Suppressor macrophage treated with lipopolysaccharide for 4 hours (primary cell): Measurements from ENCODE around the gene FRMPD4.

Source experiments
- DNase-seq: peaks from one replicate; pipeline ENCODE4 v3.0.0-alpha.2; 2020

FRMPD4 gene

GRCh38 chrX:12307961-12308360 lies 169.7 kb downstream of the FRMPD4 start:
- DNase-seq: no peak

GRCh38 chrX:12308420-12308819 lies 170.1 kb downstream of the FRMPD4 start:
- no peak for DNase-seq

- no peak for DNase-seq
Measured at GRCh38 chrX:12309040-12309743, 170.9 kb downstream of the FRMPD4 start.

- no peak for DNase-seq
Measured at GRCh38 chrX:12309744-12310076, 171.4 kb downstream of the FRMPD4 start.

- DNase-seq: no peak
Measured at GRCh38 chrX:12314651-12315050, 176.4 kb downstream of the FRMPD4 start.

- DNase-seq: no peak
Measured at GRCh38 chrX:12315526-12315925, 177.3 kb downstream of the FRMPD4 start.

GRCh38 chrX:12319003-12319519 lies 180.8 kb downstream of the FRMPD4 start:
- DNase-seq: no peak

GRCh38 chrX:12319992-12320391 lies 181.7 kb downstream of the FRMPD4 start:
- DNase-seq: no peak

- no peak for DNase-seq
Measured at GRCh38 chrX:12322031-12322430, 183.8 kb downstream of the FRMPD4 start.

GRCh38 chrX:12325171-12325570 lies 186.9 kb downstream of the FRMPD4 start:
- DNase-seq: no peak

- DNase-seq: no peak
Measured at GRCh38 chrX:12327836-12328235, 189.6 kb downstream of the FRMPD4 start.

GRCh38 chrX:12329476-12329875 lies 191.2 kb downstream of the FRMPD4 start:
- no peak for DNase-seq

GRCh38 chrX:12330841-12331240 lies 192.6 kb downstream of the FRMPD4 start:
- no peak for DNase-seq

GRCh38 chrX:12332786-12333347 lies 194.6 kb downstream of the FRMPD4 start:
- no peak for DNase-seq

- DNase-seq: no peak
Measured at GRCh38 chrX:12339921-12340320, 201.6 kb downstream of the FRMPD4 start.

- no peak for DNase-seq
Measured at GRCh38 chrX:12344954-12345353, 206.7 kb downstream of the FRMPD4 start.

- DNase-seq: no peak
Measured at GRCh38 chrX:12349201-12349600, 210.9 kb downstream of the FRMPD4 start.

GRCh38 chrX:12352922-12353321 lies 214.6 kb downstream of the FRMPD4 start:
- no peak for DNase-seq

GRCh38 chrX:12360383-12360782 lies 222.1 kb downstream of the FRMPD4 start:
- DNase-seq: no peak

- no peak for DNase-seq
Measured at GRCh38 chrX:12360986-12361598, 222.8 kb downstream of the FRMPD4 start.

- no peak for DNase-seq
Measured at GRCh38 chrX:12363216-12363615, 224.9 kb downstream of the FRMPD4 start.

GRCh38 chrX:12366440-12366839 lies 228.2 kb downstream of the FRMPD4 start:
- DNase-seq: no peak

- no peak for DNase-seq
Measured at GRCh38 chrX:12367254-12367653, 229.0 kb downstream of the FRMPD4 start.

- DNase-seq: no peak
Measured at GRCh38 chrX:12370497-12370986, 232.3 kb downstream of the FRMPD4 start.
